Endothelial cell (in vitro differentiated cells): Measurements from ENCODE around the gene TSPYL1. TPM values are rescaled to one million over a fixed set of nuclear protein-coding genes. Genes with fewer than 3 reads are reported as not detected.

Source experiments
- DNase-seq: peaks from one replicate; pipeline ENCODE4 v3.0.0; 2021; ENCODE audit warnings: low spot score
- H3K27ac Mint-ChIP-seq: one replicate; pipeline ENCODE4 v1.8.0; 2021; ENCODE audit warnings: mixed read lengths, inconsistent platforms; ENCODE audit not compliant: unreplicated experiment
- H3K27me3 Mint-ChIP-seq: one replicate; pipeline ENCODE4 v1.8.0; 2021; ENCODE audit warnings: mild to moderate bottlenecking, moderate library complexity, mixed read lengths, inconsistent platforms; ENCODE audit not compliant: unreplicated experiment
- H3K36me3 Mint-ChIP-seq: one replicate; pipeline ENCODE4 v1.8.0; 2021; ENCODE audit warnings: mild to moderate bottlenecking, low read depth, mixed read lengths, inconsistent platforms; ENCODE audit not compliant: unreplicated experiment
- H3K4me1 Mint-ChIP-seq: one replicate; pipeline ENCODE4 v1.8.0; 2021; ENCODE audit warnings: mild to moderate bottlenecking, mixed read lengths, inconsistent platforms; ENCODE audit not compliant: unreplicated experiment
- H3K4me3 Mint-ChIP-seq: one replicate; pipeline ENCODE4 v1.8.0; 2021; ENCODE audit warnings: mild to moderate bottlenecking, mixed read lengths, inconsistent platforms; ENCODE audit not compliant: unreplicated experiment
- H3K9me3 Mint-ChIP-seq: one replicate; pipeline ENCODE4 v1.8.0; 2021; ENCODE audit warnings: mixed read lengths, inconsistent platforms; ENCODE audit not compliant: unreplicated experiment
- total RNA-seq: library from RNA; stranded (reverse); fragmentation: NEBNext Ultra II Directional; extraction: Animal tissue kit (Norgen Biotek cat#: 25700); gene quantifications from one replicate; pipeline ENCODE4 v1.2.1, GENCODE V29; 2021; ENCODE audit not compliant: unreplicated experiment
- TF ChIP-seq, protein P1 (sequence below): fragments of 200-600 bp; sonication (generic); IDR thresholded peaks from one replicate; pipeline ENCODE4 v1.5.0; 2021; ENCODE audit warnings: antibody characterized with exemption; ENCODE audit not compliant: unreplicated experiment

TSPYL1 gene
- total RNA-seq, 1 donor from 2014 or later = 76.4 TPM

- H3K36me3 Mint-ChIP-seq = peaks cover 3% of the 10 kb centered on the region
- H3K9me3 Mint-ChIP-seq = no peaks in the 10 kb centered on the region
- H3K4me3 Mint-ChIP-seq = no peak overlapping the region
- no peak overlapping the region for H3K27ac Mint-ChIP-seq
- TF ChIP-seq, protein P1, sequence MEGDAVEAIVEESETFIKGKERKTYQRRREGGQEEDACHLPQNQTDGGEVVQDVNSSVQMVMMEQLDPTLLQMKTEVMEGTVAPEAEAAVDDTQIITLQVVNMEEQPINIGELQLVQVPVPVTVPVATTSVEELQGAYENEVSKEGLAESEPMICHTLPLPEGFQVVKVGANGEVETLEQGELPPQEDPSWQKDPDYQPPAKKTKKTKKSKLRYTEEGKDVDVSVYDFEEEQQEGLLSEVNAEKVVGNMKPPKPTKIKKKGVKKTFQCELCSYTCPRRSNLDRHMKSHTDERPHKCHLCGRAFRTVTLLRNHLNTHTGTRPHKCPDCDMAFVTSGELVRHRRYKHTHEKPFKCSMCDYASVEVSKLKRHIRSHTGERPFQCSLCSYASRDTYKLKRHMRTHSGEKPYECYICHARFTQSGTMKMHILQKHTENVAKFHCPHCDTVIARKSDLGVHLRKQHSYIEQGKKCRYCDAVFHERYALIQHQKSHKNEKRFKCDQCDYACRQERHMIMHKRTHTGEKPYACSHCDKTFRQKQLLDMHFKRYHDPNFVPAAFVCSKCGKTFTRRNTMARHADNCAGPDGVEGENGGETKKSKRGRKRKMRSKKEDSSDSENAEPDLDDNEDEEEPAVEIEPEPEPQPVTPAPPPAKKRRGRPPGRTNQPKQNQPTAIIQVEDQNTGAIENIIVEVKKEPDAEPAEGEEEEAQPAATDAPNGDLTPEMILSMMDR = no peak
- no peak for DNase-seq
- peaks cover 22% of the 10 kb centered on the region for H3K4me1 Mint-ChIP-seq
- H3K27me3 Mint-ChIP-seq = peaks cover 5% of the 10 kb centered on the region
Measured at GRCh38 chr6:116248577-116248976, 31.2 kb downstream of the TSPYL1 start.

DNA sequence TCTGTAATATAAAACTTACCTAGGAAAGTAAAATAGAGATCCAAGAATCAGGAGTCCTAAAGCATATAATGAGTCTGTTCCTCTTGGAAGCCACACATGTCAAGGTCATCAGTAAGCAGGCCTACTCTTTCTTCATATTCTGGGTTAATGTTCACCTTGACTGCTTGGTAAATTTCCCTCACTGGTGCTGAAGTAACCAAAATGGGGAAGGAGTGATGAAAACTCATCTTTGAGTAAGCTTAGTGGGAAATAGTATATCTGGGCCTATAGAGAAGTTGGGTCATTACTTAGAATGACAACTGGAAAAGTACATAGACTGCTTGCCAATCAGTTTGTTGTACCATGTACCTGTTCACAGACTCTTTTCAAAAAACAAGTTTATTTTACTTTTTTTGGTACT lies 32.4 kb downstream of the TSPYL1 start:
- Mint-ChIP-seq H3K9me3 (no peaks in the 10 kb centered on the region), H3K4me3 (no peak overlapping the region), H3K27me3 (peaks cover 2% of the 10 kb centered on the region), H3K27ac (no peak overlapping the region), H3K36me3 (peaks cover 5% of the 10 kb centered on the region), H3K4me1 (peaks cover 20% of the 10 kb centered on the region)
- DNase-seq = no peak
- TF ChIP-seq, protein P1 = no peak

- TF ChIP-seq, protein P1 = no peak
- H3K4me1 Mint-ChIP-seq = peaks cover 10% of the 10 kb centered on the region
- H3K9me3 Mint-ChIP-seq = no peaks in the 10 kb centered on the region
- no peak overlapping the region for H3K27ac Mint-ChIP-seq
- no peak for DNase-seq
- no peaks in the 10 kb centered on the region for H3K27me3 Mint-ChIP-seq
- H3K4me3 Mint-ChIP-seq = no peak overlapping the region
- H3K36me3 Mint-ChIP-seq = peaks cover 4% of the 10 kb centered on the region
Measured at GRCh38 chr6:116246089-116246488, 33.6 kb downstream of the TSPYL1 start.

DNA sequence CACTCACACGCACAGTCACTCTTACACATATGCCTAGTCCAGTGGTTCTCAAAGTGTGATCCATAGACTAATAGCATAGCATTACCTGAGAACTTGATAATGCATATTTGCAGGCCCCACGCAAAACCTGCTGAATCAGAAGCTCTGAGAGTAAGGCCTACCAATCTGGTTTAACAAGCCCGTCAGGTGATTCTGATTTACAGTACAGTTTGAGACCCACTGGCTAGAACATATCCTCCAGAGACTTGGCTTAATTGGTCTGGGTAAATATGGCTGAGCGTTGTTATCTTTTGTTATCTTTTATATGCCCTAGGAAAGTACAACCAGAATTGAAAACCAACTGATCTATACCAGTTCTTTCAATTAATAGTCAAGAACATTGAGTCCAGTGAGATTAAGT lies 35.4 kb downstream of the TSPYL1 start:
- TF ChIP-seq, protein P1 = no peak
- Mint-ChIP-seq H3K36me3 (peaks cover 4% of the 10 kb centered on the region), H3K9me3 (no peaks in the 10 kb centered on the region), H3K27ac (no peak overlapping the region), H3K4me3 (no peak overlapping the region), H3K27me3 (no peaks in the 10 kb centered on the region), H3K4me1 (no peaks in the 10 kb centered on the region)
- DNase-seq = no peak

GRCh38 chr6:116239856-116240255 lies 39.9 kb downstream of the TSPYL1 start:
- Mint-ChIP-seq H3K27ac (no peak overlapping the region), H3K9me3 (no peaks in the 10 kb centered on the region), H3K27me3 (peaks cover 2% of the 10 kb centered on the region), H3K36me3 (peaks cover 4% of the 10 kb centered on the region), H3K4me1 (no peaks in the 10 kb centered on the region), H3K4me3 (no peak overlapping the region)
- no peak for DNase-seq
- TF ChIP-seq, protein P1 = no peak
